Kidney tubule cell (primary cell): ENCODE data around the gene TENT4A.

Source experiments
- DNase-seq: peaks from one replicate; pipeline ENCODE4 v3.0.0-alpha.2; 2018; ENCODE audit warnings: low spot score

Gene TENT4A

GRCh38 chr5:6804766-6805501, 91.7 kb downstream of the TENT4A start:
- DNase-seq = peak; percentile 63

GRCh38 chr5:6805841-6806240, 92.6 kb downstream of the TENT4A start:
- no peak for DNase-seq
